DMS 273 (cell line): ENCODE results near the gene CR2.
"Not testable (repeated sequence)": the region's sequence is repeated elsewhere in the genome, so short reads cannot be mapped to it uniquely, and the experiment has no call there.

ENCODE experiments used
- DNase-seq: peaks from one replicate; lab custom pipeline; 2025; ENCODE audit not compliant: unreplicated experiment; lab: John Stamatoyannopoulos, UW

Gene CR2

DNA sequence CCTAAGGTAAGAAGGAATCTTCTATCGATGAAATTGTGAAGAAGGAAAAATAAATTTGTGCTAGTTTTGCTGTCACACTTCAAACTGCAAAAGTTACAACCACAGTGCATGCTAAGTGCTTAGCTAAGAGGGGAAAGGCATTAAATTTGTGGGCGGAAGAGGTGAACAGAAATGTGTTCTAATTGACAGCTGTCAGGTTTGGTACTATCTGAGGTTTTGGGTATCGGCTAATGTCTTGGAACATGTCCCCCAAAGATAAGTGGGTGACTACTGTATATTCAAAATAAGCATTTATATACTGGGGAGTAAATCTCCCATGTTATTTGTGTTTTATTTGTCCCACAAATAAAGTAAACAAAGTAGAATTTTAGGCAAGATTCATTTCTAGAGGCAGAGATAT lies 49.8 kb downstream of the CR2 start:
- no peak for DNase-seq

DNA sequence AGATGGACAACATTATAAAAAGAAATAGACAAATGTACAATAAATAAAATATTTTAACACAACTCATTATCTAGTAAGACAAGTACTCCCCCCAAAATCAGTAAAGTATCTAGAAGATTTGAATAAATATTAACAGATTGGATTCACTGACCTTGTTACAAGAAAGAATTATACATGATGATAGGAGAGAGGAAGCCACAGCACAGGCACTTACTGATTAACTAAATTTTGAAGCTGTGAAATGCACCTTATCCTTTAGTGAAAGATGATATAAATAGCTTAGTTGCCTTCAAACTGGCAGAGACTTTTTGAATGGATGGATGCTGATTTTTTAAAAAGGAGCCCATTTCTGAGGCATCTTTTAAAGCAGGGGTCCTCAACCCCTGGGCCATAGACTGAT lies 50.3 kb downstream of the CR2 start:
- no peak for DNase-seq

DNA sequence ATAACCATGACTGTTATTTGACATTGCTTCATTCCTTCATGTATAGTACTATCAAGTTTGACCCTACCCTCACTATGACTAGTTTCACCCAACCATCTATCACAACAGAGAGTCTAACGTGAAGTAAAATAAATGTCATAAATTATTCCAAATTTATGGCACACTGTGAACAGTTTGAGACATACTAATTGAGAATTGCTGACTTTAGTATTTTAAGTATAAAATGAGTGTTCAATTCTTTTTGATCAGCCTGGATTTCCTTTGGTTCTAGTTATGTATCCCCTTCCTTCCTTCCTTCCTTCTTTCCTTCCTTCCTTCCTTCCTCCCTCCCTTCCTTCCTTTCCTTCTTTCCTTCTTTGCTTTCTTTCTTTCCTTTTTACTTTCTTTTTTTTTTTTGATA lies 56.3 kb downstream of the CR2 start:
- DNase-seq = no peak

DNA sequence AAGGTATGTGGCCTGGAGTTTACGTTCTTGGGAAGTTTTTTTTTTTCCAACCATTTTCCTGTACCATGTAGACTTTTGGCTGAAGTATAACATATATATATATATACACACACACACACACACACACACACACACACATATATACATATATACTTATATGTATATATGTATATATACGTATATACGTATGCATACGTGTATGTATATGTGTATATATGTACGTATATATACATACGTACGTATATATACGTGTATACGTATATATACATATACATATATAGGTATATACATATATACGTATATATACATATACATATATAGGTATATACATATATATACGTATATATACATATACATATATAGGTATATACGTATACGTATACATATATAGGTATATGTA lies 60.8 kb downstream of the CR2 start:
- no peak for DNase-seq

DNA sequence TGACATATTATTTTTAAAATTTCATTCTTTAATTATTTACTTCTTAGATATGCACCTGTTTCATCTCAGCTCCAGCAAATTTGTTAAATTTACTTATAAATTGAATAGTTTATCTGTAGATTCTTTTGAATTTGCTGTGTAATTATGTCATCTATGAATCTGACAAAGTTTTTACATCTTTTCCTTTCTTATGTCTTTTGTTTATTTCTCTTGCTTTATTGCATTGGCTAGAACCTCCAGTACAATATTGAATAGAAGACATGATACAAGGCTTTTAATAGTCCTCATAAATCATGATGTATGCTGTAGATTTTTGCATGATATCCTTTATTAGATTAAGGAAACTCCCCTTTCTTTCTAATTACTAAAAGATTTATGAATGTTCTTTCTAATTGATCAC lies 62.6 kb downstream of the CR2 start:
- no peak for DNase-seq

DNA sequence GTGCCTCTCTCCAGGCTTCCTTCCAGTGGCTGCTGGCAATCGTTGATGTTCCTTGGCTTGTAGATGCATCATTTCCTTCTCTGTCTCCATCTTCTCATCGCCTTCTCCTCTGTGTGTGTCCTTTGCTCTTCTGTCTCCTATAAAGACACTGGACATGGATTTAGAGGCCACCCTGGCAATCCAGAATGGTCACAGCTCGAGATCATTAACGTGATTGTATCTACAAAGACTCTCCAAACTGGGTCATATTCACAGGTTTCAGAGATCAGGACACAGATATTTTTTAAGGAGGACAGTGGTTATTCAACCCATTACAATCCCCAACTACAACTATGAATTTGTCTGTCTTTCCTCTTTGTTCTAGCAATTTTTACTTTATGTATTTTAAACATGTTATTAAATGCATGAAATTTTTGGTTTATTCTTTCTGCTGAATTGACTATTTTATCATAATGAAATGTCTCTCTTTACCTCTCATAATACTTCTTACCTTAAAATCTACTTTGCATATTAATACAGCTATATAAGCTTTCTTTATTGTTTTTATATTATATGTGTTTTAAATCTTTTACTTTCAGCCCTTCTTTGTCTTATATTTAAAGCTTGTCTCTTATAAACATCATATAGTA lies 64.6 kb downstream of the CR2 start:
- no peak for DNase-seq

DNA sequence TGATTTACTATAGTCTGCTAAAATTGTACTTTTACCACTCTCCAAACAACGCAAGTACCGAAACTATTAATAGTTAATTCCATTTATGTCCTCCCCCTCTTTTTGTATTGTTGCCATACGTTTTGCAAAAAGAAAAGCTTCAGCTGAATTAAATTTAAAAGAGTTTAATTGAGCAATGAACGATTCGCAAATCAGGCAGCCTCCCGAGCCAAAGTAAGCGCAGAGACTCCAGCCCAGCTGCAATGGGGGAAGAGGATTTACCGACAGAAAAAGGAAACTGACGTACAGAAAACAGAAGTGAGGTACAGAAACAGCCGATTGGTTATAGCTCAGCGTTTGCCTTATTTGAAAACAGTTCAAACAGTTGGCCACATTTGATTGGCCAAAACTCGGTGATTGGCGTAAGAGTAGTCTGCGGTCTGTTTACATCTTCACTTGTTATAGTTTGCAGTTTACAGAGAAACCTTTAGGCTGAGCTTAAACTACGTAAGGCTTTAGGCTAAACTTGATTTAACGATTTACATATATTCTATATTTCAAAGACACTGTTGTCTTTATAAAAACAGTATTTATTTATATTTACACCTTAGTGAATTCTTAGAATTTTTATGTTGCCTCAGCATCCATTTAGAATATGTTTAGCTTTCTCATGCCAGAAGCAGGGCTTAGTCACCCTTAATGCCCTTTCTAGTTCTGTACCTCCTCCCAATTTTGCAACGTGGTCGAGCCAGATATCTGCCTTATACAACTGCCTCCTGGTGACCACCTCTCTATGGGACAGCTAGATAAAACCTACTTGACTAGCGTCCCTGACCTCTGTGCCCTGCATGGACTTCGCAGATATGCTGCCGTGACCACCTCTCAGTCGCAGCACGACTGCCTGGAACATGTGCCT lies 65.6 kb downstream of the CR2 start:
- no peak for DNase-seq

DNA sequence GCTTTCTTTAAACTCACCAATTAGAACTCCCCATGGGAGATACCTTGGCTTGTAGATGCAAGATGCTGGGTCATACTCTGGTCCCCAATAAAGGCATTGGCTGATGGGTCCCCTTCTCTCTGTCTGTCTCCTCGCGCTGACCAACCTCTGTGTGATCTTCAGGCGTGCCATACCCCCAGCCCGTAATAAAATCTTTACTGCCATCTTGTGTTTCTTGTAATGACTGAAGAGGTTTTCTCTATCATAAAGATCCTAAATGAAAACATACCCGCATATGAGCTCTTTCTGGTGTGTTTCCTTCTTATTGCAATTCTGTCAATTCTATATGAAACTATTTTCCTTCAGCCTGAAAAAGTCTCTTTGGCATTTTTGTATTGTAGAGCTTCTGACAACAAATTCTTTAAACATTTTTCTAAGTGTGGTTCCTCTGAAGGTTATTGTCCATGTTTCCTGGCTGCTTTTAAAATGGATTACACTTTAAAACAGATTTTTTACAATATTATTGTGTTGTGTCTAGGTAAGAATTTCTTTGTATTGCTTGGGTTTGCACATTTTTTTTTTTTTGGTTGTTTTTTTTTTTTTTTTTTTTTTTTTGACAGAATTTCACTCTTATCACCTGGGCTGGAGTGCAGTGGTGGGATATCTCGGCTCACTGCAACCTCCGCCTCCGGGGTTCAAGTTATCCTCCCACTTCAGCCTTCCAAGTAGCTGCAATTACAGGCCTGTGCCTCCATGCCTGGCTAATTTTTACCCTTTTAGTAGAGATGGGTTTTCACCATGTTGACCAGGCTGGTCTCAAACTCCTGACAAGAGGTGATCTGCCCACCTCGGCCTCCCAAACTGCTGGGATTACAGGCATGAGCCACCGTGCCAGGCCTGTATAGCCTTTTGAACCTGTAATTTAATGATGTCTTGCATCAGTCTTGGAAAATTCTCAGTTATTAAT lies 66.5 kb downstream of the CR2 start:
- not testable (repeated sequence) for DNase-seq

DNA sequence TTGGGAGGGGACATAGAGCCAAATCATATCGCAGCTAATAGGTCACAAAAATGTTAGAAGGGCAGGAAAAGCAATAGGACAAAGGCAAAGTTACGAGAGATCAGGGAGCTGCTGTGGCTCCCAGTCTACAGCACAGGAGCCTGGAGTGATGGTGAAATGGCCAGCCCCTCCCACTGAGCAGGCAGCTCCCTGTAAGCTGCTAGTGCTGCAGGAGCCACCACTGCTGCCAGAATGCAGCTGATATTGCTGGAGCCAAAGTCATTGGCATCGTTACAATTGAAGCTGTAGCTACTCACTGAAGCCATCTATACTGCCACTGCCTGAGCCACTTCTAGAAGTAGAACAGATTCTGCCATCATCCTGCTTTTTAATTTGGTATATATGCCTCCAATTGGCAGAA lies 71.1 kb downstream of the CR2 start:
- not testable (repeated sequence) for DNase-seq

DNA sequence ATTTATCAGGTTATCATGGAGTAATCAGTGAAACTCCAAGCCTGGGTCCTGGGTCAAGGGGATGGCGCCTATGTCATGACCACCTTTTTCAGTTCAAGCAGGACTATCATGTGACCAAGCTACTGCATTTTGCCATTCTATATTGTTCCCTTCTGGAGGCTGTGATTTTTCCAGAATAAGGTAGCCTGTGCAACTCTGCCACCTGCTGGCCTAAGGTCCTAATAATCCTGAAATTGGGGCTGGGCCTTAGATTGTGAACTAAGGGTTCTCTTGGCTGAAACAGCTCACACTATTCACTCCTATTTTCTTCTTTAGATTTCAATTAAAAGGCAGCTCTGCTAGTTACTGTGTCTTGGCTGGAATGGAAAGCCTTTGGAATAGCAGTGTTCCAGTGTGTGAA lies 74.3 kb downstream of the CR2 start:
- not testable (repeated sequence) for DNase-seq

DNA sequence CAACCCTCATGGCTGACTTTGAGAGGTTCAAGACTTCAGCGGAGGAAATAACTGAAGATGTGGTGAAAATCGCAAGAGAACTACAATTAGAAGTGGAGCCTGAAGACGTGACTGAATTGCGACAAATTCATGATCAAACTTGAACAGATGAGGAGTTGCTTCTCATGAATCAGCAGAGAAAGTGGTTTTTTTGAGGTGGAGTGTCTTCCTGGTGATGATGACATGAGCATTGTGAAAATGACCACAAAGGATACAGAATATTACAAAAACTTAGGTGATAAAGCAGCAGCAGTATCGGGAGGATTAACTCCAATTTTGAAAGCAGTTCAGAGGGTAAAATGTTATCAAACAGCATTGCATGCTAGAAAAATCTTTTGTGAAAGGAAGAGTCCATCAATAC lies 82.1 kb downstream of the CR2 start:
- DNase-seq = not testable (repeated sequence)
